Right atrium auricular region (tissue), 2 donors: ENCODE results near the gene OLIG3. TPM values are rescaled to one million over a fixed set of nuclear protein-coding genes. Genes with fewer than 3 reads are reported as not detected.
A peak's percentile ranks its signal among the peaks of the same experiment; 100 is the strongest.

Experiments used
- DNase-seq: peaks from one replicate; pipeline ENCODE4 v3.0.0-alpha.2; 2019; ENCODE audit warnings: low spot score
- H3K27ac ChIP-seq, 2 donors: fragments of 200-600 bp; sonication (generic); 1 replicate in 1 of 2; 2 replicates in 1 of 2; pipeline ENCODE4 v1.5.1; 2016 to 2019
- H3K27me3 ChIP-seq, 2 donors: fragments of 200-600 bp; sonication (generic); one replicate each; pipeline versions ENCODE4 v1.5.1 to v1.6.0; 2017 to 2019
- H3K36me3 ChIP-seq: fragments of 200-600 bp; sonication (generic); one replicate; pipeline ENCODE4 v1.5.1; 2016
- H3K4me1 ChIP-seq, 2 donors: fragments of 200-600 bp; sonication (generic); one replicate each; pipeline versions ENCODE4 v1.5.1 to v1.6.0; 2017 to 2019
- H3K4me3 ChIP-seq, 2 donors: fragments of 200-600 bp; sonication (generic); 1 replicate in 1 of 2; 2 replicates in 1 of 2; pipeline ENCODE4 v1.5.1; 2017 to 2019; ENCODE audit warnings: mild to moderate bottlenecking in 1 of 2, moderate library complexity in 1 of 2
- H3K9me3 ChIP-seq, 2 donors: fragments of 200-600 bp; sonication (generic); one replicate each; pipeline ENCODE4 v1.5.1; 2019
- CTCF ChIP-seq, 2 donors: fragments of 200-600 bp; sonication (generic); IDR thresholded peaks; one replicate each; pipeline ENCODE4 v1.5.1; 2019; ENCODE audit warnings: antibody characterized with exemption in 2 of 2
- total RNA-seq, 2 donors: library from RNA; depleted of rRNA; stranded (reverse); fragments of >200 nt; gene quantifications; one replicate each; pipeline ENCODE4 v1.1.0, GENCODE V29; 2016

OLIG3 gene
- total RNA-seq, 2 donors from 2014 or later = not detected

GRCh38 chr6:137498481-137499190 lies 4.4 kb upstream of the OLIG3 start:
- no peak overlapping the region for H3K27ac ChIP-seq
- H3K4me1 ChIP-seq = peaks cover 0 to 30% of the 10 kb centered on the region in 2 donors
- no peaks in the 10 kb centered on the region for H3K36me3 ChIP-seq
- H3K27me3 ChIP-seq = peaks cover 34 to 45% of the 10 kb centered on the region in 2 donors
- DNase-seq = no peak
- H3K4me3 ChIP-seq = no peak overlapping the region
- no peaks in the 10 kb centered on the region for H3K9me3 ChIP-seq
- no peak for TF ChIP-seq CTCF (IDR thresholded peaks at IDR 0.05)

GRCh38 chr6:137497721-137498463 lies 3.7 kb upstream of the OLIG3 start:
- peak overlapping the region in 1 of 2 donors; percentile 26 for H3K4me3 ChIP-seq
- H3K27ac ChIP-seq = no peak overlapping the region
- H3K27me3 ChIP-seq = peaks cover 42 to 53% of the 10 kb centered on the region in 2 donors

GRCh38 chr6:137496909-137497720 lies 2.9 kb upstream of the OLIG3 start:
- Histone ChIP-seq H3K4me1 (peaks cover 0 to 39% of the 10 kb centered on the region in 2 donors), H3K4me3 (peak overlapping the region in 1 of 2 donors; percentile 26), H3K27me3 (peaks cover 49 to 61% of the 10 kb centered on the region in 2 donors), H3K27ac (no peak overlapping the region), H3K36me3 (no peaks in the 10 kb centered on the region), H3K9me3 (no peaks in the 10 kb centered on the region)
- no peak for TF ChIP-seq CTCF (IDR thresholded peaks at IDR 0.05)
- DNase-seq = no peak

More at GRCh38 chr6:137497721-137498463, 3.7 kb upstream of the OLIG3 start:
- DNase-seq = no peak
- Histone ChIP-seq H3K9me3 (no peaks in the 10 kb centered on the region), H3K36me3 (no peaks in the 10 kb centered on the region), H3K4me1 (peaks cover 0 to 38% of the 10 kb centered on the region in 2 donors)
- TF ChIP-seq CTCF (IDR thresholded peaks at IDR 0.05) = no peak

GRCh38 chr6:137496368-137496767 lies 2.2 kb upstream of the OLIG3 start:
- no peak for TF ChIP-seq CTCF (IDR thresholded peaks at IDR 0.05)
- no peak overlapping the region for H3K4me3 ChIP-seq
- H3K27ac ChIP-seq = no peak overlapping the region
- H3K4me1 ChIP-seq = peaks cover 0 to 39% of the 10 kb centered on the region in 2 donors
- H3K9me3 ChIP-seq = no peaks in the 10 kb centered on the region
- H3K27me3 ChIP-seq = peaks cover 55 to 61% of the 10 kb centered on the region in 2 donors
- no peaks in the 10 kb centered on the region for H3K36me3 ChIP-seq
- DNase-seq = no peak

- Histone ChIP-seq H3K27me3 (peaks cover 60 to 65% of the 10 kb centered on the region in 2 donors), H3K9me3 (no peaks in the 10 kb centered on the region), H3K36me3 (no peaks in the 10 kb centered on the region), H3K4me3 (no peak overlapping the region), H3K27ac (no peak overlapping the region), H3K4me1 (peaks cover 0 to 39% of the 10 kb centered on the region in 2 donors)
- TF ChIP-seq CTCF (IDR thresholded peaks at IDR 0.05) = no peak
- no peak for DNase-seq
These were observed 1.6 kb upstream of the OLIG3 start for GRCh38 chr6:137495703-137496336.
